ENCODE data around the gene ACTL6B.

ACTL6B gene

GRCh38 chr7:100607111-100607510 is 49.1 kb downstream of the ACTL6B start:
- no peaks in the 10 kb centered on the region for H3K27me3 Mint-ChIP-seq (ENCODE audit: low read depth)

GRCh38 chr7:100606313-100606712 is 49.9 kb downstream of the ACTL6B start:
- no peak for TF ChIP-seq CTCF (IDR thresholded peaks at IDR 0.05; ENCODE audit: unreplicated experiment in 3 of 3)
- Mint-ChIP-seq H3K27me3 (ENCODE audit: low read depth) (no peaks in the 10 kb centered on the region), H3K9me3 (no peaks in the 10 kb centered on the region), H3K27ac (no peak overlapping the region), H3K4me3 (peak overlapping the region; percentile 19 to 56 (median 56)), H3K4me1 (peaks cover 4% of the 10 kb centered on the region), H3K36me3 (ENCODE audit: low read depth) (peaks cover 20% of the 10 kb centered on the region)

More at GRCh38 chr7:100607111-100607510, 49.1 kb downstream of the ACTL6B start:
- Mint-ChIP-seq H3K9me3 (no peaks in the 10 kb centered on the region), H3K27ac (no peak overlapping the region), H3K4me1 (peaks cover 4% of the 10 kb centered on the region), H3K36me3 (ENCODE audit: low read depth) (peaks cover 20% of the 10 kb centered on the region), H3K4me3 (peak overlapping the region; percentile 55 to 73 (median 67))
- no peak for TF ChIP-seq CTCF (IDR thresholded peaks at IDR 0.05; ENCODE audit: unreplicated experiment in 3 of 3)

- Mint-ChIP-seq H3K4me1 (peaks cover 4% of the 10 kb centered on the region), H3K36me3 (ENCODE audit: low read depth) (peaks cover 20% of the 10 kb centered on the region), H3K9me3 (no peaks in the 10 kb centered on the region), H3K27ac (peak overlapping the region in 2 of 3 experiments; percentile 31 to 68), H3K27me3 (ENCODE audit: low read depth) (no peaks in the 10 kb centered on the region), H3K4me3 (peak overlapping the region; percentile 81 to 83 (median 82))
- TF ChIP-seq CTCF (IDR thresholded peaks at IDR 0.05; ENCODE audit: unreplicated experiment in 3 of 3): no peak
Measured at GRCh38 chr7:100604976-100605911, 51.0 kb downstream of the ACTL6B start.

GRCh38 chr7:100604028-100604975 is 51.9 kb downstream of the ACTL6B start:
- Mint-ChIP-seq H3K27ac (peak overlapping the region; percentile 89 to 99 (median 95)), H3K27me3 (ENCODE audit: low read depth) (no peaks in the 10 kb centered on the region), H3K4me3 (peak overlapping the region; percentile 86 to 92 (median 91)), H3K4me1 (peaks cover 4% of the 10 kb centered on the region), H3K36me3 (ENCODE audit: low read depth) (peaks cover 17% of the 10 kb centered on the region), H3K9me3 (no peaks in the 10 kb centered on the region)
- TF ChIP-seq CTCF (IDR thresholded peaks at IDR 0.05; ENCODE audit: unreplicated experiment in 3 of 3): peak; percentile 28 to 49 (median 30)

- H3K4me3 Mint-ChIP-seq: peak overlapping the region; percentile 86 to 92 (median 91)
Measured at GRCh38 chr7:100603726-100604027, 52.6 kb downstream of the ACTL6B start.

More at GRCh38 chr7:100603726-100604027, 52.6 kb downstream of the ACTL6B start:
- Mint-ChIP-seq H3K4me1 (peaks cover 4% of the 10 kb centered on the region), H3K27me3 (ENCODE audit: low read depth) (no peaks in the 10 kb centered on the region), H3K9me3 (no peaks in the 10 kb centered on the region), H3K27ac (peak overlapping the region; percentile 89 to 99 (median 95)), H3K36me3 (ENCODE audit: low read depth) (peaks cover 17% of the 10 kb centered on the region)
- no peak for TF ChIP-seq CTCF (IDR thresholded peaks at IDR 0.05; ENCODE audit: unreplicated experiment in 3 of 3)

Measured in nephron (organoid).